H1 (cell line): ENCODE measurements around the gene C19orf12. TPM values are rescaled to one million over a fixed set of nuclear protein-coding genes. Genes with fewer than 3 reads are reported as not detected.

Experiments used
- HDAC2 ChIP-seq, 2 experiments: fragments of 300-600 bp in 1 of 2; sonication (generic) in 1 of 2; IDR thresholded peaks; 2 replicates each; pipeline ENCODE4 v1.6.1; 2011 to 2012; ENCODE audit warnings: low read depth in 2 of 2, low read length in 2 of 2, mild to moderate bottlenecking in 2 of 2, moderate library complexity in 2 of 2, borderline replicate concordance in 1 of 2, inconsistent platforms in 1 of 2
- JUN ChIP-seq: IDR thresholded peaks from 2 replicates; pipeline ENCODE4 v1.6.1; 2011; ENCODE audit warnings: low read depth, mild to moderate bottlenecking, improper control_type of control experiment, low read length
- MAX ChIP-seq: IDR thresholded peaks from 2 replicates; pipeline ENCODE4 v1.6.1; 2012; ENCODE audit warnings: inconsistent platforms
- polyA plus RNA-seq, 7 experiments: library from polyadenylated mRNA; depleted of rRNA in 3 of 7; stranded (reverse) in 5 of 7; unstranded in 2 of 7; fragments of >200 nt in 5 of 7; fragments of 200-250 nt in 2 of 7; gene quantifications; 1 replicate in 5 of 7; 2 replicates in 1 of 7; 4 replicates in 1 of 7; pipeline versions ENCODE4 v1.2.1 to v1.2.3, GENCODE V29; 2011 to 2013; ENCODE audit warnings: missing spikeins in 2 of 7, mixed read lengths in 2 of 7
- total RNA-seq: library from RNA; stranded (reverse); fragmentation: NEBNext Ultra II Directional; extraction: Animal tissue kit (Norgen Biotek cat#: 25700); gene quantifications from 2 replicates; pipeline ENCODE4 v1.2.1, GENCODE V29; 2021
- TF ChIP-seq, protein P1 (sequence below): fragments of 300-600 bp; sonication (generic); IDR thresholded peaks from 2 replicates; pipeline ENCODE4 v1.7.1; 2012; ENCODE audit warnings: low read length, moderate library complexity, mild to moderate bottlenecking, inconsistent platforms; ENCODE audit not compliant: insufficient replicate concordance

Gene C19orf12
- total and polyA plus RNA-seq, 2 of the 8 experiments (the other 6 are each of a cell fraction or from before 2014, with no cell fraction given), result 10.7 to 11.9 TPM

DNA sequence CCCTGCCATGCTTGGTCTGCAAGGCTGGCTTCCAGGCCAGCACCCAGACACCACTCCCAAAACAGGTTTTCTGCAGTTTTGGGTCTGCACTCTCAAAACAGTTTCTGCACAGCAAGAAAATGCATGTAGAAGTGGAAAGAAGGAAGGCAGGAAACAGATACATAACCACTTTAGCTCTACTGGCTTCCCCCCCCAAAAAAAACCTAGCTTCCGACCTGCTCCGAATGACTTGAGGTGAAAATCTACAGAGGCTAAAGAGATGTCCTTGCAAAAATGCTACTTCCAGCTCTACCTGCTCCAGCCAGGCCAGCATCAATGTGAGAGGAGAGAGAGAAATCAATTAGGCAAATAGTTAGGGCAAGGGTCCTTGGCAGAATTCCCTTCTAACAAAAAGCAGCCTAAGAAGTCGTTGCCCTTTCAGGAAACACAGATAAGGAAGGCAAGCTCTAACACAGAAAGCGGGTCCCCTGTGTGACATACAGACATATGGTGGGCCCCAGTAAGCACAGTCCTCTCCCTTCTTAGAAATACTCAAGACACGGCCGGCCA lies 3.4 kb downstream of the C19orf12 start (continued):
- TF ChIP-seq JUN (no peak), MAX (no peak), HDAC2 (IDR thresholded peaks at IDR 0.05; ENCODE audit: borderline replicate concordance in 1 of 2, low read depth in 2 of 2, low read length in 2 of 2) (no peak)
- TF ChIP-seq, protein P1, sequence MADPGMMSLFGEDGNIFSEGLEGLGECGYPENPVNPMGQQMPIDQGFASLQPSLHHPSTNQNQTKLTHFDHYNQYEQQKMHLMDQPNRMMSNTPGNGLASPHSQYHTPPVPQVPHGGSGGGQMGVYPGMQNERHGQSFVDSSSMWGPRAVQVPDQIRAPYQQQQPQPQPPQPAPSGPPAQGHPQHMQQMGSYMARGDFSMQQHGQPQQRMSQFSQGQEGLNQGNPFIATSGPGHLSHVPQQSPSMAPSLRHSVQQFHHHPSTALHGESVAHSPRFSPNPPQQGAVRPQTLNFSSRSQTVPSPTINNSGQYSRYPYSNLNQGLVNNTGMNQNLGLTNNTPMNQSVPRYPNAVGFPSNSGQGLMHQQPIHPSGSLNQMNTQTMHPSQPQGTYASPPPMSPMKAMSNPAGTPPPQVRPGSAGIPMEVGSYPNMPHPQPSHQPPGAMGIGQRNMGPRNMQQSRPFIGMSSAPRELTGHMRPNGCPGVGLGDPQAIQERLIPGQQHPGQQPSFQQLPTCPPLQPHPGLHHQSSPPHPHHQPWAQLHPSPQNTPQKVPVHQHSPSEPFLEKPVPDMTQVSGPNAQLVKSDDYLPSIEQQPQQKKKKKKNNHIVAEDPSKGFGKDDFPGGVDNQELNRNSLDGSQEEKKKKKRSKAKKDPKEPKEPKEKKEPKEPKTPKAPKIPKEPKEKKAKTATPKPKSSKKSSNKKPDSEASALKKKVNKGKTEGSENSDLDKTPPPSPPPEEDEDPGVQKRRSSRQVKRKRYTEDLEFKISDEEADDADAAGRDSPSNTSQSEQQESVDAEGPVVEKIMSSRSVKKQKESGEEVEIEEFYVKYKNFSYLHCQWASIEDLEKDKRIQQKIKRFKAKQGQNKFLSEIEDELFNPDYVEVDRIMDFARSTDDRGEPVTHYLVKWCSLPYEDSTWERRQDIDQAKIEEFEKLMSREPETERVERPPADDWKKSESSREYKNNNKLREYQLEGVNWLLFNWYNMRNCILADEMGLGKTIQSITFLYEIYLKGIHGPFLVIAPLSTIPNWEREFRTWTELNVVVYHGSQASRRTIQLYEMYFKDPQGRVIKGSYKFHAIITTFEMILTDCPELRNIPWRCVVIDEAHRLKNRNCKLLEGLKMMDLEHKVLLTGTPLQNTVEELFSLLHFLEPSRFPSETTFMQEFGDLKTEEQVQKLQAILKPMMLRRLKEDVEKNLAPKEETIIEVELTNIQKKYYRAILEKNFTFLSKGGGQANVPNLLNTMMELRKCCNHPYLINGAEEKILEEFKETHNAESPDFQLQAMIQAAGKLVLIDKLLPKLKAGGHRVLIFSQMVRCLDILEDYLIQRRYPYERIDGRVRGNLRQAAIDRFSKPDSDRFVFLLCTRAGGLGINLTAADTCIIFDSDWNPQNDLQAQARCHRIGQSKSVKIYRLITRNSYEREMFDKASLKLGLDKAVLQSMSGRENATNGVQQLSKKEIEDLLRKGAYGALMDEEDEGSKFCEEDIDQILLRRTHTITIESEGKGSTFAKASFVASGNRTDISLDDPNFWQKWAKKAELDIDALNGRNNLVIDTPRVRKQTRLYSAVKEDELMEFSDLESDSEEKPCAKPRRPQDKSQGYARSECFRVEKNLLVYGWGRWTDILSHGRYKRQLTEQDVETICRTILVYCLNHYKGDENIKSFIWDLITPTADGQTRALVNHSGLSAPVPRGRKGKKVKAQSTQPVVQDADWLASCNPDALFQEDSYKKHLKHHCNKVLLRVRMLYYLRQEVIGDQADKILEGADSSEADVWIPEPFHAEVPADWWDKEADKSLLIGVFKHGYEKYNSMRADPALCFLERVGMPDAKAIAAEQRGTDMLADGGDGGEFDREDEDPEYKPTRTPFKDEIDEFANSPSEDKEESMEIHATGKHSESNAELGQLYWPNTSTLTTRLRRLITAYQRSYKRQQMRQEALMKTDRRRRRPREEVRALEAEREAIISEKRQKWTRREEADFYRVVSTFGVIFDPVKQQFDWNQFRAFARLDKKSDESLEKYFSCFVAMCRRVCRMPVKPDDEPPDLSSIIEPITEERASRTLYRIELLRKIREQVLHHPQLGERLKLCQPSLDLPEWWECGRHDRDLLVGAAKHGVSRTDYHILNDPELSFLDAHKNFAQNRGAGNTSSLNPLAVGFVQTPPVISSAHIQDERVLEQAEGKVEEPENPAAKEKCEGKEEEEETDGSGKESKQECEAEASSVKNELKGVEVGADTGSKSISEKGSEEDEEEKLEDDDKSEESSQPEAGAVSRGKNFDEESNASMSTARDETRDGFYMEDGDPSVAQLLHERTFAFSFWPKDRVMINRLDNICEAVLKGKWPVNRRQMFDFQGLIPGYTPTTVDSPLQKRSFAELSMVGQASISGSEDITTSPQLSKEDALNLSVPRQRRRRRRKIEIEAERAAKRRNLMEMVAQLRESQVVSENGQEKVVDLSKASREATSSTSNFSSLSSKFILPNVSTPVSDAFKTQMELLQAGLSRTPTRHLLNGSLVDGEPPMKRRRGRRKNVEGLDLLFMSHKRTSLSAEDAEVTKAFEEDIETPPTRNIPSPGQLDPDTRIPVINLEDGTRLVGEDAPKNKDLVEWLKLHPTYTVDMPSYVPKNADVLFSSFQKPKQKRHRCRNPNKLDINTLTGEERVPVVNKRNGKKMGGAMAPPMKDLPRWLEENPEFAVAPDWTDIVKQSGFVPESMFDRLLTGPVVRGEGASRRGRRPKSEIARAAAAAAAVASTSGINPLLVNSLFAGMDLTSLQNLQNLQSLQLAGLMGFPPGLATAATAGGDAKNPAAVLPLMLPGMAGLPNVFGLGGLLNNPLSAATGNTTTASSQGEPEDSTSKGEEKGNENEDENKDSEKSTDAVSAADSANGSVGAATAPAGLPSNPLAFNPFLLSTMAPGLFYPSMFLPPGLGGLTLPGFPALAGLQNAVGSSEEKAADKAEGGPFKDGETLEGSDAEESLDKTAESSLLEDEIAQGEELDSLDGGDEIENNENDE, result no peak
